Stimulated activated naive CD4-positive, alpha-beta T cell treated with Interleukin-2 at 50 U/mL for 16 hours (primary cell): ENCODE data around the gene TMEM91.

ENCODE experiments used
- DNase-seq: peaks from one replicate; lab custom pipeline; 2025; lab: John Stamatoyannopoulos, UW

Gene TMEM91

GRCh38 chr19:41431426-41432386 lies 55.4 kb downstream of the TMEM91 start:
- DNase-seq = no peak

GRCh38 chr19:41433171-41433570 lies 56.8 kb downstream of the TMEM91 start:
- no peak for DNase-seq
